Breast epithelium (tissue), 4 donors: ENCODE data around the gene POLDIP3. TPM values are rescaled to one million over a fixed set of nuclear protein-coding genes. Genes with fewer than 3 reads are reported as not detected.
A peak's percentile ranks its signal among the peaks of the same experiment; 100 is the strongest.

Experiments
- DNase-seq, 2 donors: peaks; one replicate each; pipeline ENCODE4 v3.0.0-alpha.2; 2019; ENCODE audit warnings: low spot score in 2 of 2
- H3K27ac ChIP-seq, 2 donors: fragments of 200-600 bp; sonication (generic) in 1 of 2; one replicate each; pipeline ENCODE4 v1.5.1; 2016 to 2019; ENCODE audit warnings: mild to moderate bottlenecking in 1 of 2
- H3K27me3 ChIP-seq, 2 donors: fragments of 200-600 bp; sonication (generic) in 1 of 2; one replicate each; pipeline versions ENCODE4 v1.5.1 to v1.6.0; 2017 to 2019; ENCODE audit warnings: control low read depth in 1 of 2, mild to moderate bottlenecking in 1 of 2
- H3K36me3 ChIP-seq: fragments of 200-600 bp; one replicate; pipeline ENCODE4 v1.5.1; 2019
- H3K4me1 ChIP-seq, 2 donors: fragments of 200-600 bp; sonication (generic); one replicate each; pipeline ENCODE4 v1.5.1; 2016 to 2019; ENCODE audit warnings: control low read depth in 1 of 2
- H3K4me3 ChIP-seq, 3 donors: fragments of 200-600 bp; sonication (generic); 1 replicate in 2 of 3; 2 replicates in 1 of 3; pipeline ENCODE4 v1.5.1; 2016 to 2019; ENCODE audit warnings: mild to moderate bottlenecking in 3 of 3, moderate library complexity in 2 of 3
- H3K9me3 ChIP-seq, 2 donors: fragments of 200-600 bp; sonication (generic) in 1 of 2; one replicate each; pipeline ENCODE4 v1.5.1; 2016 to 2019; ENCODE audit warnings: control low read depth in 1 of 2
- POLR2A ChIP-seq: fragments of 450-650 bp; IDR thresholded peaks from one replicate; pipeline ENCODE4 v1.6.1; 2016; ENCODE audit warnings: antibody characterized with exemption, mild to moderate bottlenecking, moderate library complexity
- POLR2AphosphoS5 ChIP-seq, 3 donors: sonication (generic); formaldehyde crosslinking; IDR thresholded peaks; one replicate each; pipeline ENCODE4 v1.6.1; 2017; ENCODE audit warnings: antibody characterized with exemption in 3 of 3
- intact Hi-C: fragments of 100-400 bp; cut with DNase I; formaldehyde crosslinking; loops from one replicate; pipeline ENCODE4 v1.15.1; 2023; ENCODE audit warnings: low total_unique reads
- total RNA-seq, 3 donors: library from RNA; depleted of rRNA; stranded (reverse); fragments of >200 nt; gene quantifications; one replicate each; pipeline ENCODE4 v1.1.0, GENCODE V29; 2016
- TF ChIP-seq, protein P1 (sequence below), 3 donors: fragments of 450-650 bp; IDR thresholded peaks; one replicate each; pipeline ENCODE4 v1.5.1; 2016 to 2017; ENCODE audit warnings: antibody characterized with exemption in 3 of 3, mild to moderate bottlenecking in 3 of 3, moderate library complexity in 3 of 3

The POLDIP3 gene
- total RNA-seq, 3 donors from 2014 or later = 33.1 to 52.8 (median 38.3) TPM

DNA sequence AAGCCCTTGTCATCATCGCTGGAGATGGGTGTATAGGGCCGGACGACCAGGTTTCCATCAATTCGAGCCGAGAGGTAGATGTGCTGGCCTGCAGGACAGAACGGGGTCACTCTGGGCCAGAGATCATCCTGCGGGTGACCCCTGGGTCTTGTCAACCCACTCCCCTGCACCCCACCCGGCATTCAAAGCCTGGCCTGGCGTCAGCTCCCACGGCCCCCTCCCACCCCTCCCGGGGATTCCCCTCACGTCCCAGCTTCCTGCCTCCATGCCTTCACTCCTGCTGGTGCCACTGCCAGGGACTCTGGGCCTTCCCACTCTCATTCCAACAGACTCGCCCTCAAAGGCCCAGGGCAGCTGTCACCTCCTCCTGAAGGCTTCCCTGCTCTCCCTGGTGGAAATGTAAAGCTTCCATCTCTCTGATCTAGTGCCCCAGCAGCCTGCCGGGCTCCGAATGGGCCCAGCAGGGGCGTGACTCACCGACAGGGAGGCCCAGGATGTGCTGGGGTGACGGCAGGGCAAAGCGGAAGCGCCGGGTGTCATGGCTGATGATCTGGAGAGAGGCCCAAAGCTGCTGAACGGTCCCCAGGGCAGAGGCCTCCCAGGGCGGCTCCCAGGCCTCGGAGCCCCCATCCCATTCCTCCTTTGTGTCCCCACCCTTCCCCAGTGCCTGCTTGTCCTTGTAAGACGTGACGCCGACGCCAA, 16.4 kb upstream of the POLDIP3 start:
- TF ChIP-seq, protein P1, sequence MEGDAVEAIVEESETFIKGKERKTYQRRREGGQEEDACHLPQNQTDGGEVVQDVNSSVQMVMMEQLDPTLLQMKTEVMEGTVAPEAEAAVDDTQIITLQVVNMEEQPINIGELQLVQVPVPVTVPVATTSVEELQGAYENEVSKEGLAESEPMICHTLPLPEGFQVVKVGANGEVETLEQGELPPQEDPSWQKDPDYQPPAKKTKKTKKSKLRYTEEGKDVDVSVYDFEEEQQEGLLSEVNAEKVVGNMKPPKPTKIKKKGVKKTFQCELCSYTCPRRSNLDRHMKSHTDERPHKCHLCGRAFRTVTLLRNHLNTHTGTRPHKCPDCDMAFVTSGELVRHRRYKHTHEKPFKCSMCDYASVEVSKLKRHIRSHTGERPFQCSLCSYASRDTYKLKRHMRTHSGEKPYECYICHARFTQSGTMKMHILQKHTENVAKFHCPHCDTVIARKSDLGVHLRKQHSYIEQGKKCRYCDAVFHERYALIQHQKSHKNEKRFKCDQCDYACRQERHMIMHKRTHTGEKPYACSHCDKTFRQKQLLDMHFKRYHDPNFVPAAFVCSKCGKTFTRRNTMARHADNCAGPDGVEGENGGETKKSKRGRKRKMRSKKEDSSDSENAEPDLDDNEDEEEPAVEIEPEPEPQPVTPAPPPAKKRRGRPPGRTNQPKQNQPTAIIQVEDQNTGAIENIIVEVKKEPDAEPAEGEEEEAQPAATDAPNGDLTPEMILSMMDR (IDR thresholded peaks at IDR 0.05) = no peak
- TF ChIP-seq POLR2AphosphoS5 (IDR thresholded peaks at IDR 0.05) (no peak), POLR2A (no peak)
- intact Hi-C loops = no loop called here
- Histone ChIP-seq H3K4me1 (no peaks in the 10 kb centered on the region), H3K27me3 (no peaks in the 10 kb centered on the region), H3K9me3 (no peaks in the 10 kb centered on the region), H3K4me3 (no peak overlapping the region), H3K36me3 (peaks cover 17% of the 10 kb centered on the region), H3K27ac (peak overlapping the region in 1 of 2 donors; percentile 15)
- DNase-seq = no peak

- H3K27me3 ChIP-seq = no peaks in the 10 kb centered on the region
- H3K36me3 ChIP-seq = peaks cover 17% of the 10 kb centered on the region
- no peak overlapping the region for H3K27ac ChIP-seq
- H3K9me3 ChIP-seq = no peaks in the 10 kb centered on the region
- no peak for TF ChIP-seq POLR2A
- TF ChIP-seq POLR2AphosphoS5 (IDR thresholded peaks at IDR 0.05) = no peak
- TF ChIP-seq, protein P1 (IDR thresholded peaks at IDR 0.05) = no peak
- no peak for DNase-seq
- no peak overlapping the region for H3K4me3 ChIP-seq
- H3K4me1 ChIP-seq = no peaks in the 10 kb centered on the region
- intact Hi-C loops = no loop called here
Measured at GRCh38 chr22:42630211-42630610, 15.5 kb upstream of the POLDIP3 start.

DNA sequence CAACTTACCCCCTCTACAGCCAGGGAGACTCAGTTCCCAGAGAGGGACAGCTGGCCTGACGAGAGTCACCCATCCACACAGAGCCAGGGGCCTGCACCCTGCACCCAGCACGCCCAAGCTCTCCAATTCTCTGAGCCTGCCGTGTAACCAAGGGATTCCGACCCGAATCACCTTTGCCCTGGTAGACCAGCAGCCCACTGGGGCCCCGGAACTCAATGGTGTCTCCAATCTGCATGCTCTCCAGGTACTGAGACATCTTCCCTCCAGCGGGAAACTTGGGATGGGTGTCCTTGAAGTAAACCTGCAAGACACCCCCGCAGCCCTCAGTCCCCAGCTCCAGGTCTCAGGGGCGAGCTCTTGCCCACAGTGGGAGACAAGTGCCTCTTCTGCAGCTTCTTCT, 13.3 kb upstream of the POLDIP3 start:
- no peak for DNase-seq

DNA sequence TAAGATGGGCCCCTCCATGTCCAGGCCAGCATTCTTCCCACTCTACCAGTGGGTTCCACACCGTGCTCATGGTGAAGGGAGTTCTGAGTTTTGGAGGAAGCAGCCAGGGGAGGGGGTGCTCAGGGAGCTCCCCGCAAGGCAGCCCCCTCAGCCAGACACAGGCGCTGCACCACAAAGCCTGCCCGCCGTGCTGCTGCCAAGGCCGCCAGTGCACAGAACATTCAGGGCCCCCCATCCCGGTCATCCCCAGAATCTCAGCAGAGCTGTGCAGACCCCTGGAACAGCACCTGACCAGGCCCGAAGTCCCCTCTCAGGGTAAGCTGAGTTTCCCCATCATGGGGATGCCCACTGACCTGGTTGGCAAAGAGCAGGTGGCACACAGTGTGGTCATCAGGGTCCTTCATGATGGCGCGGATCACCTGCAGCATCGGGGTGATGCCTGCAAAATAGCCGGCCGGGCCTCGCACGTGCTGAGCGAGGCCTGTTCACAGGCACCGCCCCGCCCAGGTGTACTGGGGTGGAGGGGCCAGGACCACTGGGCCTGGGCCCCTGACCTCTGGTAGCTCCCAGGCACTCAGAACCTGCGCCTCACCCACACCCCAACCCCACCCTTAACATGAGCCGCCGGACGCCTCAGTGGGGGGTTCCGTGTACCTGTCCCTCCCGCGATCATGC, 12.4 kb upstream of the POLDIP3 start:
- H3K27me3 ChIP-seq = no peaks in the 10 kb centered on the region
- H3K36me3 ChIP-seq = peaks cover 20% of the 10 kb centered on the region
- TF ChIP-seq POLR2AphosphoS5 (IDR thresholded peaks at IDR 0.05) = no peak
- TF ChIP-seq POLR2A = no peak
- TF ChIP-seq, protein P1 (IDR thresholded peaks at IDR 0.05) = no peak
- no peaks in the 10 kb centered on the region for H3K9me3 ChIP-seq
- intact Hi-C loops = no loop called here
- DNase-seq = no peak
- H3K27ac ChIP-seq = no peak overlapping the region
- H3K4me1 ChIP-seq = no peaks in the 10 kb centered on the region
- no peak overlapping the region for H3K4me3 ChIP-seq

More for the DNA sequence above, 13.3 kb upstream of the POLDIP3 start:
- Histone ChIP-seq H3K9me3 (no peaks in the 10 kb centered on the region), H3K27ac (no peak overlapping the region), H3K27me3 (no peaks in the 10 kb centered on the region), H3K36me3 (peaks cover 20% of the 10 kb centered on the region), H3K4me1 (no peaks in the 10 kb centered on the region), H3K4me3 (no peak overlapping the region)
- TF ChIP-seq POLR2AphosphoS5 (IDR thresholded peaks at IDR 0.05) = no peak
- TF ChIP-seq, protein P1 (IDR thresholded peaks at IDR 0.05) = no peak
- no peak for TF ChIP-seq POLR2A
- intact Hi-C loops = no loop called here

- no peaks in the 10 kb centered on the region for H3K27me3 ChIP-seq
- no peaks in the 10 kb centered on the region for H3K9me3 ChIP-seq
- no peak overlapping the region for H3K27ac ChIP-seq
- H3K4me1 ChIP-seq = no peaks in the 10 kb centered on the region
- no peak for DNase-seq
- TF ChIP-seq POLR2AphosphoS5 (IDR thresholded peaks at IDR 0.05) (no peak), POLR2A (no peak)
- TF ChIP-seq, protein P1 (IDR thresholded peaks at IDR 0.05) = no peak
- intact Hi-C loops = no loop called here
- H3K4me3 ChIP-seq = no peak overlapping the region
- H3K36me3 ChIP-seq = peaks cover 20% of the 10 kb centered on the region
Measured at GRCh38 chr22:42626431-42626830, 11.7 kb upstream of the POLDIP3 start.
